Activated B cell treated with CpG ODN at 0.5 μM for 24 hours (primary cell): ENCODE results near the gene CSPG5. TPM values are rescaled to one million over a fixed set of nuclear protein-coding genes. Genes with fewer than 3 reads are reported as not detected.

Experiments used
- ATAC-seq: fragments of 200-7000 bp; cut with Tn5 transposase; one replicate; pipeline ENCODE4 v1.10.0; 2021; ENCODE audit warnings: low read depth, mild to moderate bottlenecking, moderate library complexity
- CTCF ChIA-PET: fragments of 350-600 bp; sonication (Branson Sonifier 250); formaldehyde crosslinking; loops from one replicate; lab custom pipeline; 2021; ENCODE audit warnings: antibody characterized with exemption; lab: Charles Lee
- POLR2A ChIA-PET: fragments of 350-600 bp; sonication (Branson Sonifier 250); formaldehyde crosslinking; loops from one replicate; lab custom pipeline; 2021; ENCODE audit warnings: antibody characterized with exemption; lab: Charles Lee
- DNase-seq: peaks from one replicate; pipeline ENCODE4 v3.0.0; 2022
- H3K27ac Mint-ChIP-seq: one replicate; pipeline ENCODE4 v1.8.0; 2020; ENCODE audit warnings: mixed read lengths
- H3K27me3 Mint-ChIP-seq: one replicate; pipeline ENCODE4 v1.8.0; 2021; ENCODE audit warnings: mixed read lengths
- H3K36me3 Mint-ChIP-seq: one replicate; pipeline ENCODE4 v1.8.0; 2021; ENCODE audit warnings: low read depth, mixed read lengths
- H3K4me1 Mint-ChIP-seq: one replicate; pipeline ENCODE4 v1.8.0; 2021; ENCODE audit warnings: mixed read lengths
- H3K4me3 Mint-ChIP-seq: one replicate; pipeline ENCODE4 v1.8.0; 2020; ENCODE audit warnings: mild to moderate bottlenecking, mixed read lengths
- H3K9me3 Mint-ChIP-seq: one replicate; pipeline ENCODE4 v1.8.0; 2020; ENCODE audit warnings: mixed read lengths
- intact Hi-C: fragments of 100-400 bp; cut with micrococcal nuclease; formaldehyde crosslinking; loops from one replicate; pipeline ENCODE4 v1.15.1; 2024
- total RNA-seq: library from RNA; stranded (reverse); gene quantifications from 2 replicates; pipeline ENCODE4 v1.2.3, GENCODE V29; 2022
- TF ChIP-seq, protein P1 (sequence below): fragments of 200-600 bp; IDR thresholded peaks from one replicate; pipeline ENCODE4 v1.8.0; 2022; ENCODE audit warnings: antibody characterized with exemption, mild to moderate bottlenecking

The CSPG5 gene
- total RNA-seq, 1 donor from 2014 or later = 0.09 TPM

DNA sequence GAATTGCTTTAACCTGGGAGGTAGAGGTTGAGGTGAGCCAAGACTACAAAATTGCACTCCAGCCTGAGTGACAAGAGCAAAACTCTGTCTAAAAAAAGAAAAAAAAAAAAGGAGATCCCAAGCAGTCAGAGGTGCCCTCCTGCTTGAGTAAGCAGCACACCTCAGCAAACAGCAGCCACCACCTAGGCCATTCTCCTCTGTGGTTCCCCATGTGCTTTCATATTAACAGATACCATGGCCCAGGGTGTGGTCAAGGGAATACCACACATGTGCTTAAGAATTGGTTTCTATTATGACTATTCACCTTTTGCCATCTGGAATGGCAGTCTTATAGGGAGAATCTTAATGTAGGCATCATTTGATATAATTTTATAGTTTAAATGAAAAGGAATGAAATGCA lies 24.7 kb upstream of the CSPG5 start:
- H3K9me3 Mint-ChIP-seq = no peaks in the 10 kb centered on the region
- intact Hi-C loops = no loop called here
- H3K27me3 Mint-ChIP-seq = no peaks in the 10 kb centered on the region
- H3K4me3 Mint-ChIP-seq = no peak overlapping the region
- ChIA-PET CTCF (no interaction called here), POLR2A (no interaction called here)
- DNase-seq = no peak
- ATAC-seq = no peak
- H3K4me1 Mint-ChIP-seq = no peaks in the 10 kb centered on the region
- H3K27ac Mint-ChIP-seq = no peak overlapping the region
- TF ChIP-seq, protein P1, sequence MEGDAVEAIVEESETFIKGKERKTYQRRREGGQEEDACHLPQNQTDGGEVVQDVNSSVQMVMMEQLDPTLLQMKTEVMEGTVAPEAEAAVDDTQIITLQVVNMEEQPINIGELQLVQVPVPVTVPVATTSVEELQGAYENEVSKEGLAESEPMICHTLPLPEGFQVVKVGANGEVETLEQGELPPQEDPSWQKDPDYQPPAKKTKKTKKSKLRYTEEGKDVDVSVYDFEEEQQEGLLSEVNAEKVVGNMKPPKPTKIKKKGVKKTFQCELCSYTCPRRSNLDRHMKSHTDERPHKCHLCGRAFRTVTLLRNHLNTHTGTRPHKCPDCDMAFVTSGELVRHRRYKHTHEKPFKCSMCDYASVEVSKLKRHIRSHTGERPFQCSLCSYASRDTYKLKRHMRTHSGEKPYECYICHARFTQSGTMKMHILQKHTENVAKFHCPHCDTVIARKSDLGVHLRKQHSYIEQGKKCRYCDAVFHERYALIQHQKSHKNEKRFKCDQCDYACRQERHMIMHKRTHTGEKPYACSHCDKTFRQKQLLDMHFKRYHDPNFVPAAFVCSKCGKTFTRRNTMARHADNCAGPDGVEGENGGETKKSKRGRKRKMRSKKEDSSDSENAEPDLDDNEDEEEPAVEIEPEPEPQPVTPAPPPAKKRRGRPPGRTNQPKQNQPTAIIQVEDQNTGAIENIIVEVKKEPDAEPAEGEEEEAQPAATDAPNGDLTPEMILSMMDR = no peak
- H3K36me3 Mint-ChIP-seq = peaks cover 74% of the 10 kb centered on the region

- intact Hi-C loops = no loop called here
- ChIA-PET CTCF (no interaction called here), POLR2A (interaction anchor here (0.7 kb wide), 1 partner anchor 934 kb away, joined by 4 read pairs; no protein-coding TSS in a partner anchor)
- Mint-ChIP-seq H3K4me1 (no peaks in the 10 kb centered on the region), H3K9me3 (no peaks in the 10 kb centered on the region), H3K36me3 (peaks cover 70% of the 10 kb centered on the region), H3K27ac (no peak overlapping the region), H3K27me3 (no peaks in the 10 kb centered on the region), H3K4me3 (no peak overlapping the region)
- DNase-seq (no peak), ATAC-seq (no peak)
- TF ChIP-seq, protein P1 = no peak
These were observed 22.6 kb upstream of the CSPG5 start for GRCh38 chr3:47601281-47601680.

GRCh38 chr3:47594792-47595191 lies 16.1 kb upstream of the CSPG5 start:
- TF ChIP-seq, protein P1 = no peak
- ATAC-seq = no peak
- no peak for DNase-seq
- H3K27ac Mint-ChIP-seq = no peak overlapping the region
- H3K27me3 Mint-ChIP-seq = no peaks in the 10 kb centered on the region
- no peaks in the 10 kb centered on the region for H3K4me1 Mint-ChIP-seq
- no peaks in the 10 kb centered on the region for H3K9me3 Mint-ChIP-seq
- CTCF ChIA-PET = no interaction called here
- intact Hi-C loops = no loop called here
- POLR2A ChIA-PET = no interaction called here
- H3K36me3 Mint-ChIP-seq = peaks cover 68% of the 10 kb centered on the region
- H3K4me3 Mint-ChIP-seq = no peak overlapping the region

GRCh38 chr3:47592066-47592795 lies 13.6 kb upstream of the CSPG5 start:
- Mint-ChIP-seq H3K9me3 (no peaks in the 10 kb centered on the region), H3K4me1 (no peaks in the 10 kb centered on the region), H3K27me3 (no peaks in the 10 kb centered on the region), H3K4me3 (no peak overlapping the region), H3K36me3 (peaks cover 73% of the 10 kb centered on the region), H3K27ac (no peak overlapping the region)
- ATAC-seq = no peak
- CTCF ChIA-PET = no interaction called here
- TF ChIP-seq, protein P1 = no peak
- no peak for DNase-seq
- intact Hi-C loops = no loop called here
- POLR2A ChIA-PET = interaction anchor here (0.6 kb wide), 1 partner anchor 15 kb away, joined by 3 read pairs; no protein-coding TSS in a partner anchor

- TF ChIP-seq, protein P1 = no peak
- H3K36me3 Mint-ChIP-seq = peaks cover 81% of the 10 kb centered on the region
- intact Hi-C loops = no loop called here
- H3K27ac Mint-ChIP-seq = no peak overlapping the region
- H3K27me3 Mint-ChIP-seq = no peaks in the 10 kb centered on the region
- H3K9me3 Mint-ChIP-seq = no peaks in the 10 kb centered on the region
- DNase-seq (no peak), ATAC-seq (no peak)
- CTCF ChIA-PET = no interaction called here
- H3K4me1 Mint-ChIP-seq = no peaks in the 10 kb centered on the region
- POLR2A ChIA-PET = no interaction called here
- H3K4me3 Mint-ChIP-seq = no peak overlapping the region
These were observed 11.6 kb upstream of the CSPG5 start for GRCh38 chr3:47590216-47590615.
